Left hindlimb (tissue), 1 donor: Measurements from ENCODE around the gene CCDC80.
"Not testable (repeated sequence)": the region's sequence is repeated elsewhere in the genome, so short reads cannot be mapped to it uniquely, and the experiment has no call there.

ENCODE experiments used
- DNase-seq: peaks from one replicate; pipeline ENCODE4 v3.0.0-alpha.2; 2018

Gene CCDC80, protein sequence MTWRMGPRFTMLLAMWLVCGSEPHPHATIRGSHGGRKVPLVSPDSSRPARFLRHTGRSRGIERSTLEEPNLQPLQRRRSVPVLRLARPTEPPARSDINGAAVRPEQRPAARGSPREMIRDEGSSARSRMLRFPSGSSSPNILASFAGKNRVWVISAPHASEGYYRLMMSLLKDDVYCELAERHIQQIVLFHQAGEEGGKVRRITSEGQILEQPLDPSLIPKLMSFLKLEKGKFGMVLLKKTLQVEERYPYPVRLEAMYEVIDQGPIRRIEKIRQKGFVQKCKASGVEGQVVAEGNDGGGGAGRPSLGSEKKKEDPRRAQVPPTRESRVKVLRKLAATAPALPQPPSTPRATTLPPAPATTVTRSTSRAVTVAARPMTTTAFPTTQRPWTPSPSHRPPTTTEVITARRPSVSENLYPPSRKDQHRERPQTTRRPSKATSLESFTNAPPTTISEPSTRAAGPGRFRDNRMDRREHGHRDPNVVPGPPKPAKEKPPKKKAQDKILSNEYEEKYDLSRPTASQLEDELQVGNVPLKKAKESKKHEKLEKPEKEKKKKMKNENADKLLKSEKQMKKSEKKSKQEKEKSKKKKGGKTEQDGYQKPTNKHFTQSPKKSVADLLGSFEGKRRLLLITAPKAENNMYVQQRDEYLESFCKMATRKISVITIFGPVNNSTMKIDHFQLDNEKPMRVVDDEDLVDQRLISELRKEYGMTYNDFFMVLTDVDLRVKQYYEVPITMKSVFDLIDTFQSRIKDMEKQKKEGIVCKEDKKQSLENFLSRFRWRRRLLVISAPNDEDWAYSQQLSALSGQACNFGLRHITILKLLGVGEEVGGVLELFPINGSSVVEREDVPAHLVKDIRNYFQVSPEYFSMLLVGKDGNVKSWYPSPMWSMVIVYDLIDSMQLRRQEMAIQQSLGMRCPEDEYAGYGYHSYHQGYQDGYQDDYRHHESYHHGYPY

DNA sequence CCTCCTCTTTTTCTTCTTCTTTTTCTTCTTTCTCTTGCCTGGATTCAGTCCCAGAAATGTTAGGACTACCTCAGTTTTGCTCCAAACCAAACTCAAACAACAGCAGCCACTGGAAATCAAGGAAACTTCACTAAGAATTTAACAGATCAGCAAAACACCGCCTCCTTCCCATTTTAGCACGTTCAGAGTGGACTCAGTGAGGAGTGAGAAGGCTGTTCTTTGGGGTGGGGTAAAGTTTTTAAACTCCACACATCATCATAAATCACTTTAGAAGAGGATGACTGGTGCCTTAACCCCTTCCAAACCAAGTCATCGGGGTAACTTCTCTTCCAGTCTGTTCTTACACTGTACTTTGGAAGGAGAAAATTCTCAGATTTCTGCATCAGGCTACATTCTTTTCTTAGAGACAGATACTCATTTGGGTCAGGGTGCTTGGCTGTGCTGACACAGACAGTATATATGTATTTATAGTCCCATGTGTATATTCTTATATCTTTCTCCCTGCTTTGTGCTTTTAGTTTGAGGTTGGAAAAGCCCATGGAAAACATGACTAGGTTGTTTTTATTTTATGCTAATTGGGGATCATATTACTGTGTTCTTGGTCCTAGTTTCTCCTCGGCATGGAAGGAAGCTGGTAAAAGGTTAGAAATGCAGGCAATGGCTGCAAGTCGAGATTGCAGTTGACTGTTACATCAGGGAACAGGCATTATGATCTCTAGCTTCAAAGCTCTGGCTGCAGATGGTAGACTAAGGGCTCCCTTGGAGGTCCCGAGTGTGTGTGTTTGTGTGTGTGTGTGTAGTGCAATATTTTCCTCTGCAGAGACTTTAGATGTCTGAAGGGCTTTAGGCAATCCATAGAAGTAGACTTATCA lies at the start of gene CCDC80:
Gene CCDC80 (minus strand): TSS at position 214 of the 872 bp plus-strand sequence. CDS start 1,238 bp downstream, outside the sequence.
- peak; percentile 51 for DNase-seq

DNA sequence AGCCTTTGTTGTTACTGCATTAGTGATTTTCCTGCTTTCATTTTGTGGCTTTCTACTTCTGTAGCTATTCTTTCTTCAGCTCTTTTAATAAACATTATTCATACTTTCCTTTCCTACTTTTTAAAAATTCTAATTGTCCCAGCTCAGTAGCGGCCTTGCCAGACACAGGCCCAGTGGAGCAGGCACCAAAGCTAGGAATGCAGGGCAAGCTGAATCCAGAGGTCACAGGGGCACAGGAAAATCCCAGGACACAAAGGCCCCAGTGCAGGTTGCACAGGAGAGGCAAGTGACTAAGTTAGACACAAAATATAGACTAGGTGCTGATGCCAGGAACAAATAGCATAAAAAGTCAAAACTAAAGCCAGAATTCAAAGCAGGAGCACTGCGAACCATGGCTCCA lies 49.0 kb upstream of the CCDC80 start:
- DNase-seq, result no peak

DNA sequence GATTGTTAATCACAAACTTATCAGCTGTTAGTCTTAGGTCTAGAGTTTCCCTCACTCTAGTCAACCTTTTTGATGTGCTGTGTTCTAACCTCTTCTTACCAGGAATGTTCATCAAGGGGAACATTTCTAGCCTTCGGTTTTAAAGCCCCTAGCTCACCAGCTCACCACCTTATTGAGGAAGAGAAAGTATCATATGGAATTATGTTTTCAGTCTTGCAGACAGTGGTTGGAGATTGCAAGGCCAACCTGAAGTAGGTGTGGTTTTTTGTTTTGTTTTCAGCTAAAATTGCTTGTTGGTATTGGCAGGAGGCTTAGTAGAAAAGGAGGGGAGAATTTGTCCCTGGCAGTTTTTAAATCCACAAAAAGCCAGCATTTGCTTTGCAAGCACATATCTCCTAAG lies 48.4 kb upstream of the CCDC80 start:
- no peak for DNase-seq

DNA sequence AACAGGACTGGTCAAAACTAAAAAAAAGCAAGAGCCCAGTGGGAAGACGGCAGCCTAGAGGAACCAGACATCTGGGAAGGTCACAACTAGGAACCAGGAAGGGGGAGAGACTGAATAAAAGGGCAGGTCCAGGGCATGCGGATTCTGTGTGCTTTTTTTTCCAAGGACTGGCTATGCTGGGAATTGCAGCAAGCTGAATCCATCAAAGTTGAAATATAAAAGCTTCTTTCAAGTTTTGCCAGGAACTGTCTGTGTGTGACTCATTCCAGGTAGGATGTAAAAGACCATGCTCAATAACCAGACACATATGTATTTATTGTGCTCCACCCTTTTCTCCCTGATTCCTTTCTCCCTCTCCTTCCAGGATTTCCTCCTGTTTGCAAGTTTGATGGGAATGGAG lies 47.9 kb upstream of the CCDC80 start:
- no peak for DNase-seq

DNA sequence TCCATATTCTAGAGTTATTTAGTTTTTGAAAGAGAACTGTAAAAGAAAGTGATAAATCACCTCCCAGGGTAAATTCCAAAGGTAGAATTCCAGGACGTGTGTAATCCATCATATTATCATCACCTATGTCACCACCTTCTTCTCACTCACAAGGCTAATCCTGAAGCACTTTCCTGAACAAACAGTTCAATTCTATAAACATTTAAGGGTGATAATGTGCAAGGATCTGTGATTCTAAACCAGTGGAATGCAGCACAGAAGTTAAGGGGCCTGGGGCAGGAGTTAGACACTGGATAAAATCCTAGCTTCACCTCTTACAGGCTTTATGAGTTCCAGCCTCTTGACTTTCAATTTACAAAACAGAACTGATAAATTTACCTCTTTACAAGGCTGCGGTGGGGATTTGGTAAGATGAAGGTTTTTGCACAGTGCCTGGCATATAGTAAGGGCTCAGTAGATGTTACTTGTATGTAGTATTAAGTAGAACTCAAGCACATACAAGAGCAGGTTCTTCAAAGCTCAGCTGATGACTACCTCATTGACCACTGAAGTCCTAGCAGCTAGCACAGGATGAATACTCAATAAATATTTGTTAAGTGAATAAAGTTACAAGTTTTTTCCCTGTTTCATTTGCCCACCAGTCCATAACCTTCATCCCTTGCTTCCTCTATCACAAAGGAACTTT lies 47.3 kb upstream of the CCDC80 start:
- no peak for DNase-seq

DNA sequence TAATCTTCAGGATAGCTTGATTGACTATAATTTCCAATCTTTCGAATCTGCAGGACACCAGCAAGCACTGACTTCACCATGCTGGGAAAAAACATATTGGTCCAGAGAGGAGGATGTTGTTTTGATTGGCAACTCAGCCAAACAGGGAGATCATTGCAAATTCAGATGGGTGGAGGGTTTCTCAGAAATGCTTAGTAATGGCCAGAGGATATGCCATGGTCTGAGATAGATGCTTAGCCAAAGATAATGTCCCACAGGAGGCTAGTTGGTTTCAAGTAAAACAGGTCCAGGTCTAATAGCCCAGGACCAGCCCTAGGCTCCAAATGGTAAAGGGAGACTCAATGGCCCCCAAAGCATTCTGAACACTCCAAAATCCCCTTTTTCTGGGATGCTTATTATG lies 46.7 kb upstream of the CCDC80 start:
- DNase-seq, result no peak

DNA sequence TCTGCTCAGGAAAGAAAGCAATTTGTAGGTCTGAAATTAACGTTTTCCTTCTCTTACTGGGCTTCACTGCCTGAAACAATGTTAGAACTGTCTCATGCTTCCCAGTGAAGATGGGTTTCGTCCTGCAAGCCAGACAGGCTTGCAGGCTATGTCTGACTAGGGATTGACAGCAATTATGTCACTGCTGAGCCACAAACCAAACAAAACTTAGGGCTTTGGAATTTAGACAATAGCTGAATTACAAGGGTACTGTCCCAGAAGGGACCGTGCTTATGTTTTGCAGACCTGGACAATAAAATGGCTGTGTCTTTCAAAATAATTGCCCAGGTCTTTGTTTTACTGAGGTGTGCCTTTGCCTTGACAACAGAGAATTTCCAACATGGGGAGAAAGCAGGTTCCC lies 46.3 kb upstream of the CCDC80 start:
- no peak for DNase-seq

DNA sequence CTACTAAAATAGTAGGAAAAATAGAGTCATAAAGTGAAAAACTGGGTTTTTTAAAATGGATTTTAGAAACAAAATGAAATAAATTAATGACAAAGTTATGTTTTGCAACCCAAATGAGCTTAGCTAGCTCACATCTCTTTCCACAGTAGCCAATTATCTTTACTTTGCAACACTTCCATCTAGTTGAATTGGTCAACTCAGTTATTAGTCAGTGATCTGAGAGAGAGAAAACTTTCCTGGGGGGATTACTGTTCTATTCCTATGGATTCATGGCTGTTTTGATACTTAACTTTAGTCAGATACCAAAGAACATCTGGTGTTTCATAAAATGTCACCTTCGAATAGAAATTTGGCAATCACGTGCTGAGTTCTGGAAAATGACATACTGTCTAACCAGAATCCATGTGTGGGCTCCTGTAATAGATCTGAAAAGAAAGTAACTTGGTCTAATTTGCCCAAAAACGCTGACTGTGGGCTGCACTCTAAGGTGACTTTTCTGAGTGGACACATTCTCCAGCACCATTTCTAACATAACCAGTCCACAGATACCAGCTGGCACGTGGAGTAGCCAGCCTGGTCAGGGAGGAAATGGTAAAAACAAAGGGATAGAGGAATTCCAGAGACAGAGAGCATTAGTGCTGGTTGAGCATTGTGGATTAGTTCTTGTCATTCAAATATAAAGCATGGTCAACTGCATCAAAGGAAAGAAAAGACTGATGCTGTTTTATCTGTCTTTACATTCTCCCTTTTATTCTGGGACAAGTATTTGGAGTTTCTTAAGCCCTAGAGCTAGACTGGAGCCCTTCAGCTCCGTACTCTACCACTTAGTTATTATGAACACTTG lies 45.2 kb upstream of the CCDC80 start:
- no peak for DNase-seq

DNA sequence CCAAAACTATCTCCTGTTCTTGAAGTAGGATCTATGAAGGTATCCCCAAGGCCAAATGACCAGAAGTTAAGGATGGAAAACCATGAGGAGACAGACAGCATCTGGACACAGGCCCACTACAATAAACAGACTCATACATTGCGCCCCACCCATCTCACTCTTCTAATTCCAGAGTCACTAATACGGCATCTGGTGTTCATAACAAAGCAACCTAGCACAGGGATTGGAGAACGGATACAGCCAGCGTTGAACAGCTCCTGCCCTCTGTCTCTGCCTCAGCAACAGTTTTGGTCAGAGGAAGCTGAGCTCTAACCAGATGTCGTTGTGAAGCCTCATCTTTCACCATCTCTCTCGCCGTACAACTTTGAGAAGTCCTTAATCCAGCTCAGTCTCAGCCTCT lies 44.5 kb upstream of the CCDC80 start:
- no peak for DNase-seq

DNA sequence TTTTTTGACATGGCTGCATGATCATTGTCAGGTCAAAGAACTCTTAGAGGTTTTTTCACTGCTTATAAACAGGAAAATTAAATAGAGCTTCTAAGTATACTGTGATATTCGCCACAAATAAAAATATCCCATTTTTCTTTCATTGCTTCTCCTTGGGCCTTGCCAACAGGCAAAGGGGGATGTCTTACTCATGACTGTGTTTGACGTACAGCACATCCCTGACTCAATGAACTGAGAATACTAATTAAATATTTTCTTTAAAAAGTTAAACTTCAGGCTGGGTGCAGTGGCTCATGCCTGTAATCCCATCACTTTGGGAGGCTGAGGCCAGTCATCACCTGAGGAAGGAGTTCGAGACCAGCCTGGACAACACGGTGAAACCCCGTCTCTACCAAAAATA lies 41.4 kb upstream of the CCDC80 start:
- DNase-seq, result no peak

DNA sequence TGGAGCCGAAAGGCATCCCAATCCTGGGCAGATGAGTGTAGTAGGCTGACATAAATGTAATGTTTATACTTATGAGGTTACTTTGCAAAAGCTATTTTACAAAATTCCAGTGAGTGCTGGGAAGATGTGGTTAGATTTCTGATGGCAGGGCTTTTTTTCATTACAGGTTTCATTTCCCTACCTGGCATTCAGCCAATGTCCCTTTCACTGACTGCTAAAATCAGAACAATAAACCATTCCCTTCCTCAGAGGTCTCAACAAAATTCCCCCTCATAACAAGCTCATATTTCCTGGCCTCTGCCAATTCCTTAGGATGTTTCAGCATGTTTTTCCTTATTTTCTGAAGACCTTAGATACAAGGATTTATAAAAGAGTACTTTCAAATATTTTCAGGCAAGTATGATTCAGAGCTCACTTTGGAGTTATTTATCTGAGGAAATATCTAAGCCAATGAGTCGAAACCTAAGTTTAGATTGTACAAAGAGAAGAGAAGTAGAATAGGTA lies 40.9 kb upstream of the CCDC80 start:
- no peak for DNase-seq

DNA sequence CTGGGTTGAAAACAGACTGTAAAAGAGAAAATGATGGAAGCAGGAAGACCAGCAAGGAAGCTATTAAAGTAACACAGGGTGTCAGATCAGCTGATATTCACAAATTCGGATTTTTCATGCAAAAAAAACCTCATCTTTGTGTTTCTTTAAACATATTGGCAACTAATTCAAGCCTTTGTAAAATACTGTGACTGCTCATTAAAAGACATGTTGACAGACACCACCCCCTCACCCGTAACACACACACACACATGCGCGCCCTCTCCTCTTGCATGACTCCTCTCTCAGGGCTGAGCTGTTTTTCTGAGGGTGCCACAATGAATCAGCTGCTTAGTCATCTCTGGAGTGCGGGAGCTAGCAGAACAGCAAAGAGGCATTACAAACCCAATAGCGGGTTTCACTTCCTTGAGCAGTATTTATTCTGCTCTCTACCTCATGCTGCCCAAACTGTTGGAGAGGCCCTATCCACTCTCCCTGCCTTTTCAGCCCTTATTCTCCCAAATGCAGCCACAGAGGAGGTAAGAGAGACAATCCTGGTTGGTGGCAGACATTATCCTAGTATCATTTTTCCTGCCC lies 35.8 kb upstream of the CCDC80 start:
- peak; percentile 56 for DNase-seq

DNA sequence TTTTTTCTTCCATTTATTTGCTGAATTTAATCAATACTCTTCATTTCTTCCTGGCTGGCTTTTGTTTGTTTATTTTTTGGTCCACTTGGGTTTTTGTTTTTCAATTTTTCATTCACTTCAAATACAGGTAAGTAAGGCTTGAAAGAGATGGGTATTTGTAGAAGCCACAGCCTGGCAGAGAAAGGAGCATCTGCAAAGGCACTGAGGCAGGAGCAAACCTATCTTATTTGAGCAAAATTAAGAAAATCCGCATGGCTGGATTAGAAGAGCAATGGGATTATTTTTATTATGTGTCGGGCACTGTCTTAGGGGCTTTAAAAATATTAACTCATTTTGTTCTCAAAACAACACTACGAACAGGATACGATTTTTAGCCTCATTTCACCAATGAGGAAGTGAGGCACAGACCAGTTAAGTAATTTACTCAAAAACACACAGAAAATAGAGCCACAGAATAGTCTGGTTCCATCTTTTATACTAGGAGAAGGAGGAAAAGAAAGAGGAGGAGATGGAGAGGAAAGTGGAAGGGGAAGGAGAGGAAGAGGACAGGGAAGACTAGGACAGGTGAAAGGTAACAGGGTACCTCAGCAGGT lies 35.1 kb upstream of the CCDC80 start:
- no peak for DNase-seq

DNA sequence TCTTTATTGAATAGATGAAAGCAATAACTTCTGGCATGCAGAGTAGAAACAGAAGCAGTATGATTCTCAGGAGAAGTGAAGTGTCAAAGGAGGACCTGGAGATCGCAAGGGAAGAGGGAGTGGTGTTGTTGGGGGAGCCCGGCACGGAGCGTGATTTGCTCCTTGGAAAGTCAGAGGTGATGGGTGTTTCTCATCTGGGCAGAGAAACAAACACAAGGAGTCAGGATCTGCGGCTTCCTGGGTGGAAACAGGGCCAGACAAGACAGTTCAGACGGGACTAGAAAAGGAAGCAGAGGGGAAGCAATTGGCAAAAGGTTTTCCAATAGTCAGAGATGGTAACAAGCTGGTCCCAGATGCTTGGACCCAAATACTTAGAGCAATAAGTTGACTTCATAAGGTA lies 34.4 kb upstream of the CCDC80 start:
- no peak for DNase-seq

DNA sequence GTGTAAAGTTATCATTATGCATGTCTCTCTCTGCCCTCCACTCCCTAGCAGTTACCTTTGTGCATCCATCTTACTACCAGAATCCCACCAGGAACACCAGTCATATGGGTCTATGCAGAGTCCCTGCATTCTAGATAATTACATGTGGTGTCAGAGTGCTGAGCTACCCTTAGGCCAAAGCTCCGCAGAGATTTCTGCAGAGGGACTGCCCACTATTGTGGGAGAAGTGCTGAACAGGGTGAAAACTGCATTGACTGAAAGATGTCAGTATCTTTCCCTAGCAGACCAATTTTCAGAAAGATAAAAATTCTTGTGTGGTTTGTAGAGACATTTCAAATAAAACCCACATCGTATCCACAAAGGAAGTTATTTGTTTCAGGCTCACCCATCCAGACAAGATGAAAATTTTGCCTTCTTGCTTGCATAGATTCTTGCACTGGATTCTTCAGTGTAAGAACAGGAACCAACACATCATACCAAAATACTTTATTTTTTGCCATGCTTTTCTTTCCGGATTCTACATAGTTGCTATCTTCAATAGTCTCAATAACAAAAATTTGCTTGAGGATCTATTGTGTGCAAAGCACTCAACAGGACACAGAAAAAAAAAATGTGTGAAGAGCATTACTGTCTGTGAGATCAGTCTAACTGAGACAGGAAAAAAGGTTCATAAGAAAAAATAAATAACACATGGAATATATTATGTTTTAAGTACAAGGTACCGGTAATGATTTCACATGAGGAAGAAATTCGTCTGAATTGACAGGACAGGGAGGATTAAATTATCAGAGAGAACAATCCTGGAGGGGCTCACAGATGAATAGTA lies 32.0 kb upstream of the CCDC80 start:
- DNase-seq, result no peak

DNA sequence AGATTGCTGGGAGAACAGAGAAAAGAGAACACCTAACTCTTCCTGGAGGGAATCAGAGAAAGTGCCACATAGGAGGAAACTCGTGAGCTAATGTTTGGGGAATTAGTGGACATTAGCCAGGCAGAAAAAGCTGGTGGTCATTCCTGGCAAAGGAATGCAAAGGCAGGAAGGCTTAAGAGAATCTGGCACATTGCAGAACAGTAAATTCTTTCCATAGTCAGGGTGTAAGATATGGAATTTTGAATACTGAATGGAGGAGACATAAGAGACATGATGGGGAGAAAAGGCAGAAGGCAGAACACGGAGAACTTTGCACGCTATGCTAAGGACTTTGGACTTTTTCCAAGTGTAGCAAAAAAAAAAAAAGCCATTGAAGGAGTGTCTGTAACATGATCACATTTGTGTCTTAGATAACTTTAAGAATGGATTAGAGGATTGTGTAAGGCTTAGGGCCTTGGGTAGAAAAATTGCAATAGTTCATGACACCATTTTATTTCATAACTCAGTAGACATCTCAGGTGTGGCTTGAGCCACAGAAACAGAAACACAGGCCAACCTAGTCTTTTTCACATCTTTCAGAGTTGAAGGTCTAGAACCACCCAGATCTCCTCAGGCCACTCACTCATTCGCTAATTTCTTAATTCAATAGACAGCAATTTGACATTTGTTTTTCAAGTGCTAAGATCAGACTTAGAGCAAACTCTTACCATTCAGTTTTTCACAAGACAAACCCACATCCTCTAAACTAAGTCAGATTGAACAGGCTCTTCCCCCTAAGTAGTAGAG lies 31.2 kb upstream of the CCDC80 start:
- DNase-seq, result no peak

DNA sequence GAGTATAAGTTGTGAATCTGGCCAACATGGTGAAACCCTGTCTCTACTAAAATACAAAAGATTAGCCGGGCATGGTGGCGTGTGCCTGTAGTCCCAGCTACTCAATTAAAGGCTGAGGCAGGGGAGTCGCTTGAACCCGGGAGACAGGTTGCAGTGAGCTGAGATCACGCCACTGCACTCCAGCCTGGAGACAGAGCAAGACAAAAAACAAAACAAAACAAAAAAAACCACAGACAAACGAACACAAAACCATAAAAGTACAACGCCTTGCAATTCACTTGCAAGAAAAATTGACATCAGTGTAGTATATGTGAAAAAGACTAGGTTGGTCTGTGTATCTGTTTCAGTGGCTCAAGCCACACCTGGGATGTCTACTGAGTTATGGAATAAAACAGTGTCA lies 29.9 kb upstream of the CCDC80 start:
- DNase-seq, result no peak

DNA sequence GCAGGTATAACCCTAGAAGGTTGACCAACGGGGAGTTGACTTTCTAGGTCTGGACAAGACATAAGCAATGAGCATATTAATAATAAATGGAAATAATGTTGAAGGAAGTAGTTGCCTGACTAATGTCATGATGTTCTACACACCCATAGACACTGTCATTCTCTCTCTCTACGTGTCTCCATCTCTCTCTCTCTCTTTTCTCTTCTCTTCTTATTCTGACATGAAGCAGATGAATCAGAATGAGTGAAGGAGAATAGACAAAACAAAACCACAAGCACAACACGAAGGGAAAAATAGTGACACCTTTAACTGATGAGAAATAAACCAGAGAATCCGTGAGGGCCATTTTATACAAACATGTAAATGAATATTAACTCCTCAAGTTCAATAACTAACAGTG lies 26.7 kb upstream of the CCDC80 start:
- DNase-seq, result no peak

DNA sequence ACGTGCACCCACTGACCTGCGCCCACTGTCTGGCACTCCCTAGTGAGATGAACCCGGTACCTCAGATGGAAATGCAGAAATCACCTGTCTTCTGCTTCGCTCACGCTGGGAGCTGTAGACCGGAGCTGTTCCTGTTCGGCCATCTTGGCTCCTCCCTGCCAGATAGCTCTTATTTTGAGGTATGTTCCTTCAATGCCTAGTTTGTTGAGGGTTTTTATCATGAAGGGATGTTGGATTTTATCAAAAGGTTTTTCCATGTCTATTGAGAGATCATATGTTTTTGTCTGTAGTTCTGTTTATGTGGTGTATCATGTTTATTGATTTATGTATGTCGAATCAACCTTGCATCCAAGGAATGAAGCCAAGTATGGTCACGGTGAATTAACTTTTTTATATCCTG lies 24.1 kb upstream of the CCDC80 start:
- DNase-seq, result not testable (repeated sequence)
